Hair follicular keratinocyte (primary cell): Measurements from ENCODE around the gene CCDC171. TPM values are rescaled to one million over a fixed set of nuclear protein-coding genes. Genes with fewer than 3 reads are reported as not detected.

Experiments used
- total RNA-seq: library from RNA; depleted of rRNA; stranded (reverse); fragments of >200 nt; gene quantifications from 2 replicates; pipeline ENCODE4 v1.2.3, GENCODE V29; 2015

Gene CCDC171
- total RNA-seq, result 0.47 and 0.49 TPM in 2 replicates

GRCh38 chr9:15552636-15553527, at the start of gene CCDC171:
CCDC171 (plus strand) TSS chr9:15553043; CDS start chr9:15564089, 11,046 bp downstream.

GRCh38 chr9:15510789-15511575, 41.9 kb upstream of the CCDC171 start, which contains the start of gene PSIP1:
PSIP1 (minus strand) TSS chr9:15510970; CDS start chr9:15510188, 782 bp downstream.

Other genes with a start within 250 kb of the CCDC171 start
- 10.2 and 10.8 TPM in 2 replicates for gene TTC39B, start 245.8 kb upstream of the CCDC171 start, total RNA-seq
- 15.8 and 25.8 TPM in 2 replicates for gene SNAPC3, start 130.2 kb upstream of the CCDC171 start, total RNA-seq
- 13.8 and 27.9 TPM in 2 replicates for gene PSIP1, start 42.1 kb upstream of the CCDC171 start, total RNA-seq